Measurements from ENCODE around the gene SCN5A.

SCN5A gene

GRCh38 chr3:38657369-38657768 lies 7.9 kb upstream of the SCN5A start:
- no peaks in the 10 kb centered on the region for H3K79me2 ChIP-seq (ENCODE audit: control insufficient read depth, insufficient read depth, low read length)
- DNase-seq = no peak
- H3K4me3 ChIP-seq (ENCODE audit: low read length) = no peak overlapping the region
- H2BK5ac ChIP-seq (ENCODE audit: low read length) = no peak overlapping the region
- no peak overlapping the region for H4K8ac ChIP-seq (ENCODE audit: low read depth, low read length)
- no peak overlapping the region for H3K23ac ChIP-seq (ENCODE audit: low read length)
- H3K79me1 ChIP-seq (ENCODE audit: low read length) = no peaks in the 10 kb centered on the region
- no peak overlapping the region for H3K4ac ChIP-seq (ENCODE audit: low read depth, low read length)
- H2BK15ac ChIP-seq (replicated peaks; ENCODE audit: low read depth) = no peak overlapping the region
- H3K4me1 ChIP-seq (ENCODE audit: control insufficient read depth, low read depth, low read length) = peaks cover 5% of the 10 kb centered on the region
- no CpG with 5 or more reads among the region's 5 CpGs for WGBS (ENCODE audit: extremely low coverage, insufficient coverage, low lambda C conversion rate)
- H3K27ac ChIP-seq (ENCODE audit: low read depth, low read length) = no peak overlapping the region
- no peak overlapping the region for H2BK120ac ChIP-seq (ENCODE audit: low read depth, low read length)
- H3K4me2 ChIP-seq (ENCODE audit: low read length) = no peak overlapping the region
- H3K18ac ChIP-seq (ENCODE audit: low read length) = no peak overlapping the region
- H3K56ac ChIP-seq (ENCODE audit: low read length) = no peak overlapping the region
- no peak overlapping the region for H2AK5ac ChIP-seq (ENCODE audit: low read length)
- H4K5ac ChIP-seq (ENCODE audit: low read length) = no peak overlapping the region
- no peaks in the 10 kb centered on the region for H3K36me3 ChIP-seq (ENCODE audit: control insufficient read depth, insufficient read depth, low read length)
- no peak overlapping the region for H3K9ac ChIP-seq (ENCODE audit: low read length)
- no peaks in the 10 kb centered on the region for H3K27me3 ChIP-seq (ENCODE audit: insufficient read depth, low read length, poor library complexity)

GRCh38 chr3:38655708-38656300 lies 6.3 kb upstream of the SCN5A start:
- no peak overlapping the region for H3K23ac ChIP-seq (ENCODE audit: low read length)
- H3K79me1 ChIP-seq (ENCODE audit: low read length) = no peaks in the 10 kb centered on the region
- H4K5ac ChIP-seq (ENCODE audit: low read length) = no peak overlapping the region
- H2BK5ac ChIP-seq (ENCODE audit: low read length) = no peak overlapping the region
- H4K8ac ChIP-seq (ENCODE audit: low read depth, low read length) = no peak overlapping the region
- DNase-seq = peak; percentile 89
- no peak overlapping the region for H3K18ac ChIP-seq (ENCODE audit: low read length)
- H3K4me2 ChIP-seq (ENCODE audit: low read length) = no peak overlapping the region
- H2BK15ac ChIP-seq (replicated peaks; ENCODE audit: low read depth) = no peak overlapping the region
- H3K27ac ChIP-seq (ENCODE audit: low read depth, low read length) = no peak overlapping the region
- H3K4me3 ChIP-seq (ENCODE audit: low read length) = no peak overlapping the region
- no peak overlapping the region for H2AK5ac ChIP-seq (ENCODE audit: low read length)
- H3K36me3 ChIP-seq (ENCODE audit: control insufficient read depth, insufficient read depth, low read length) = no peaks in the 10 kb centered on the region
- H2BK120ac ChIP-seq (ENCODE audit: low read depth, low read length) = no peak overlapping the region
- no peaks in the 10 kb centered on the region for H3K79me2 ChIP-seq (ENCODE audit: control insufficient read depth, insufficient read depth, low read length)
- no peaks in the 10 kb centered on the region for H3K27me3 ChIP-seq (ENCODE audit: insufficient read depth, low read length, poor library complexity)
- no peak overlapping the region for H3K9ac ChIP-seq (ENCODE audit: low read length)
- WGBS (ENCODE audit: extremely low coverage, insufficient coverage, low lambda C conversion rate) = no CpG with 5 or more reads among the region's 7 CpGs
- no peak overlapping the region for H3K4ac ChIP-seq (ENCODE audit: low read depth, low read length)
- H3K56ac ChIP-seq (ENCODE audit: low read length) = no peak overlapping the region
- H3K4me1 ChIP-seq (ENCODE audit: control insufficient read depth, low read depth, low read length) = peaks cover 5% of the 10 kb centered on the region

- no peak overlapping the region for H3K18ac ChIP-seq (ENCODE audit: low read length)
- no peak overlapping the region for H2BK15ac ChIP-seq (replicated peaks; ENCODE audit: low read depth)
- H3K4me2 ChIP-seq (ENCODE audit: low read length) = no peak overlapping the region
- no peaks in the 10 kb centered on the region for H3K27me3 ChIP-seq (ENCODE audit: insufficient read depth, low read length, poor library complexity)
- peaks cover 5% of the 10 kb centered on the region for H3K4me1 ChIP-seq (ENCODE audit: control insufficient read depth, low read depth, low read length)
- H3K4me3 ChIP-seq (ENCODE audit: low read length) = no peak overlapping the region
- no peak overlapping the region for H2BK120ac ChIP-seq (ENCODE audit: low read depth, low read length)
- no peaks in the 10 kb centered on the region for H3K36me3 ChIP-seq (ENCODE audit: control insufficient read depth, insufficient read depth, low read length)
- H3K27ac ChIP-seq (ENCODE audit: low read depth, low read length) = no peak overlapping the region
- H3K9ac ChIP-seq (ENCODE audit: low read length) = no peak overlapping the region
- H4K5ac ChIP-seq (ENCODE audit: low read length) = no peak overlapping the region
- no peaks in the 10 kb centered on the region for H3K79me1 ChIP-seq (ENCODE audit: low read length)
- H3K56ac ChIP-seq (ENCODE audit: low read length) = no peak overlapping the region
- H2BK5ac ChIP-seq (ENCODE audit: low read length) = no peak overlapping the region
- no peak overlapping the region for H3K4ac ChIP-seq (ENCODE audit: low read depth, low read length)
- no peak overlapping the region for H3K23ac ChIP-seq (ENCODE audit: low read length)
- no peak overlapping the region for H2AK5ac ChIP-seq (ENCODE audit: low read length)
- WGBS (ENCODE audit: extremely low coverage, insufficient coverage, low lambda C conversion rate) = no CpG with 5 or more reads among the region's 7 CpGs
- H3K79me2 ChIP-seq (ENCODE audit: control insufficient read depth, insufficient read depth, low read length) = no peaks in the 10 kb centered on the region
- H4K8ac ChIP-seq (ENCODE audit: low read depth, low read length) = no peak overlapping the region
- no peak for DNase-seq
These were observed 4.4 kb upstream of the SCN5A start for GRCh38 chr3:38653685-38654537.

- no CpG with 5 or more reads among the region's 1 CpG for WGBS (ENCODE audit: extremely low coverage, insufficient coverage, low lambda C conversion rate)
- Histone ChIP-seq H3K18ac (ENCODE audit: low read length) (no peak overlapping the region), H3K4me2 (ENCODE audit: low read length) (no peak overlapping the region), H3K9ac (ENCODE audit: low read length) (no peak overlapping the region), H4K8ac (ENCODE audit: low read depth, low read length) (no peak overlapping the region), H2BK15ac (replicated peaks; ENCODE audit: low read depth) (no peak overlapping the region), H3K4me3 (ENCODE audit: low read length) (no peak overlapping the region), H4K5ac (ENCODE audit: low read length) (no peak overlapping the region), H2AK5ac (ENCODE audit: low read length) (no peak overlapping the region), H3K79me1 (ENCODE audit: low read length) (no peaks in the 10 kb centered on the region), H3K4ac (ENCODE audit: low read depth, low read length) (no peak overlapping the region), H2BK5ac (ENCODE audit: low read length) (no peak overlapping the region), H2BK120ac (ENCODE audit: low read depth, low read length) (no peak overlapping the region), H3K36me3 (ENCODE audit: control insufficient read depth, insufficient read depth, low read length) (no peaks in the 10 kb centered on the region), H3K27ac (ENCODE audit: low read depth, low read length) (no peak overlapping the region), H3K4me1 (ENCODE audit: control insufficient read depth, low read depth, low read length) (no peaks in the 10 kb centered on the region), H3K56ac (ENCODE audit: low read length) (no peak overlapping the region), H3K79me2 (ENCODE audit: control insufficient read depth, insufficient read depth, low read length) (no peaks in the 10 kb centered on the region), H3K27me3 (ENCODE audit: insufficient read depth, low read length, poor library complexity) (peaks cover 3% of the 10 kb centered on the region), H3K23ac (ENCODE audit: low read length) (no peak overlapping the region)
- no peak for DNase-seq
These were observed 3.4 kb upstream of the SCN5A start for GRCh38 chr3:38652934-38653333.

- H2BK120ac ChIP-seq (ENCODE audit: low read depth, low read length) = no peak overlapping the region
- no peaks in the 10 kb centered on the region for H3K36me3 ChIP-seq (ENCODE audit: control insufficient read depth, insufficient read depth, low read length)
- no peak overlapping the region for H3K27ac ChIP-seq (ENCODE audit: low read depth, low read length)
- H4K5ac ChIP-seq (ENCODE audit: low read length) = no peak overlapping the region
- no CpG with 5 or more reads among the region's 19 CpGs for WGBS (ENCODE audit: extremely low coverage, insufficient coverage, low lambda C conversion rate)
- peak overlapping the region; percentile 79 for H3K4me2 ChIP-seq (ENCODE audit: low read length)
- H3K9ac ChIP-seq (ENCODE audit: low read length) = peak overlapping the region; percentile 39
- H3K4me1 ChIP-seq (ENCODE audit: control insufficient read depth, low read depth, low read length) = no peaks in the 10 kb centered on the region
- H2AK5ac ChIP-seq (ENCODE audit: low read length) = no peak overlapping the region
- no peak overlapping the region for H3K18ac ChIP-seq (ENCODE audit: low read length)
- DNase-seq = peak; percentile 83
- no peak overlapping the region for H3K56ac ChIP-seq (ENCODE audit: low read length)
- no peaks in the 10 kb centered on the region for H3K79me2 ChIP-seq (ENCODE audit: control insufficient read depth, insufficient read depth, low read length)
- H3K4ac ChIP-seq (ENCODE audit: low read depth, low read length) = no peak overlapping the region
- H3K27me3 ChIP-seq (ENCODE audit: insufficient read depth, low read length, poor library complexity) = peaks cover 3% of the 10 kb centered on the region
- no peak overlapping the region for H3K23ac ChIP-seq (ENCODE audit: low read length)
- no peak overlapping the region for H2BK5ac ChIP-seq (ENCODE audit: low read length)
- no peak overlapping the region for H2BK15ac ChIP-seq (replicated peaks; ENCODE audit: low read depth)
- no peaks in the 10 kb centered on the region for H3K79me1 ChIP-seq (ENCODE audit: low read length)
- H4K8ac ChIP-seq (ENCODE audit: low read depth, low read length) = no peak overlapping the region
- no peak overlapping the region for H3K4me3 ChIP-seq (ENCODE audit: low read length)
These were observed 1.8 kb upstream of the SCN5A start for GRCh38 chr3:38651153-38651789.
